Lung microvascular endothelial cell (primary cell): ENCODE results near the gene ARHGAP22. TPM values are rescaled to one million over a fixed set of nuclear protein-coding genes. Genes with fewer than 3 reads are reported as not detected.

Experiments
- DNase-seq, 2 donors: peaks; one replicate each; pipeline versions ENCODE4 v3.0.0 to v3.0.0-alpha.2; 2010; ENCODE audit warnings: low read depth in 2 of 2
- total RNA-seq: library from RNA; depleted of rRNA; stranded (reverse); fragments of >200 nt; gene quantifications from 2 replicates; pipeline ENCODE4 v1.2.1, GENCODE V29; 2014

Gene ARHGAP22
- total RNA-seq, 1 donor from 2014 or later = 1.4 TPM

GRCh38 chr10:48465860-48466521 is 138.9 kb downstream of the ARHGAP22 start:
- DNase-seq = no peak

DNA sequence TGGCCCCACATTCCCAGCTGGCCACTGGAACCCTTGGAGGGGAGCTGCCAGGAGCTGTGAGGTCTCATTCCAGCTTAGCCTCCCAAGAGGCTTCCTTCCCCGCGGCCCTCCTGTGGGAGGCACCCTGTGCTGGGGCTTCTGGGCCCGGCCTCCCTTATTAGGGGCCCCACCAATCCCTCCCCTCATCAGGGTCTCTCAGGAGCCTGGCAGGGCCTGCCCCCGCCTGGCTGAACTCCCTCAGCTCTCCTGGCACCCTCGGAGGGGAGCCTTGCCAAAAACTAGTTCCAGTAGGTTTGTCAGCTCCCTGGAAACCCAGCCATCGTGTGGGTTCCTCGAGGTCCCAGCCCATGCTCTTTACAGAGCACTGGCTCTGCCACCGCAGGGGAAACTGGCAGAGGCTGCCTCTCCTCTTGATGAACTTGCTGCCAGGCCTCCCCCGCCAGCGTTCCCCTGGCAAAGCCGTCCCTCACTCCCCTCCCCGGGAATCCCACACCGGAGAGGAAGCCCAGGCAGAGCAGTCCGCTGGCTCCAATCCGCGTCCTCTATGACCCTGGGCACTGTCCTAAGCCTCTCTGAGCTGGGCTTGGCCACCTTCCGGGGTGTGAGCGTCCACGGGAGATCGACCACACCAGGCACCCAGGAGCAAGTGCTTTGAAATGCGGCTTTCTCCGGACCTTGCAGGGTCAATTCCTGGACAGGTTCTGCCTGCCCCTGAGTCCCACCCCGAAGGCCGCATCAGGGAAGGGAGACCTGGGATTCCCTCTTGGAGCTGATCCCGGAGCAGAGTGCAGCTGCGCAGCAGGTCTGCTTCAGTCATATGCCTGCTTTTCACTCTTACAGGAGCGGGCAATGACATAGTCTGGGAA is 139.8 kb downstream of the ARHGAP22 start:
- peak in 1 of 2 donors; percentile 35 for DNase-seq

- DNase-seq = no peak
These were observed 140.6 kb downstream of the ARHGAP22 start for GRCh38 chr10:48464121-48464870.

DNA sequence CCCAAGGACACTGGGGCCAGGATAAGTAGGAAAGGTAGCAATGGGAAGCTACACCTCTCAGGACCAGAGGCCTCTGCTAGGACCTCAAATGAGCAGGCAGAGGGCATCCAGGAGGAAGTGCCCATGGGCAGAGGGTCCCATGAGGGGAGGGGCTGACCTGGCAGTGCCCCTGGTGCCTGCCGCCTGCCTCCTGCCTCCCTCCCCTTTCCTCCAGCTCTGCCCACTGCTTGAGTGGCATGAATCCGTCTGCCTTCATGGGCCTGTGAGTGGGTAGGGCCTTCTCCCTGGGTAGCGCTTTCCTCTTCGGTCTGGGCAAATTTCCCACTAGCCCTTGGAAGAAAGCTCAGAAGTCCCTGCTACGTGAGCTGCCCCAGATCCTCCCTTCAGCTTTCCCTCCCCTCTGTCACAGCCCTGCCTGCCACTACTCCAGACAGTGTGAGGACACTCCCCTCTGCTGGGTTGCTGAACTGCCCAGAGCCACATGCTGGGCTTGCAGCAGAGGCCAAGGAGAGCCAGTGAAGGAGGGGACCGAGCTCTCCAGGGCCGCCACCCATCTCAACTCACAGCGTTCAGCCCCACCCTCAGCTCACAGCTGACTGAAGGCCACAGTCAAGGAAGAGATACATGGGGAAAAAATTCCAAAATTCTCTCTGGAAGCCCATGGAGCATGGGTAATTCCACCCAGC is 141.4 kb downstream of the ARHGAP22 start:
- DNase-seq = no peak

DNA sequence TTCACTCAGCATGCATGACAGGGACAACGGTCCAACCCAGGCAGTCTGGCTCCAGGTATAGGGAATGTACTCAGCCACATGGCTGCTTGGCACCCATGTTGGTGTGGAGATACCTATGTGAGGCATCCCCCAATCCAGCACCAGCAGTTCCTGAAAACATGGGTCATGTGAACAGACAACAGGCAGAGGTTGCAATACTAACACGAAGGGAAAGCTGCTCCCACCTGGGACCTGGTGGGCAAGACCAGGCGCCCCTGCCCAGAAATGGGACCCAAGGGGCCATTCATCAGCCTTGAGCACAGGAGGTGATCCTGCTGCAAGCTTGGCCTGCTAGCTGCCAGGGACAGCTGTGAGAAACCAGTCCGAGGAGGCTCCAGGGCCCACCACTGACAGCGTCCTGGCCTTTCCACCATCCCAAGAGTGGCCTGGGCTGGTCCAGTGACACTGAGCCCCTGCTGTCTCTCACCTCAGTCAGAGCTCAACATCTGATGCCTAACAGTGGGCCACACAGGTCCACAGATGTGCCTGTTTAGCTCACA is 142.3 kb downstream of the ARHGAP22 start:
- DNase-seq = no peak

GRCh38 chr10:48461623-48462481 is 143.0 kb downstream of the ARHGAP22 start:
- DNase-seq = no peak

DNA sequence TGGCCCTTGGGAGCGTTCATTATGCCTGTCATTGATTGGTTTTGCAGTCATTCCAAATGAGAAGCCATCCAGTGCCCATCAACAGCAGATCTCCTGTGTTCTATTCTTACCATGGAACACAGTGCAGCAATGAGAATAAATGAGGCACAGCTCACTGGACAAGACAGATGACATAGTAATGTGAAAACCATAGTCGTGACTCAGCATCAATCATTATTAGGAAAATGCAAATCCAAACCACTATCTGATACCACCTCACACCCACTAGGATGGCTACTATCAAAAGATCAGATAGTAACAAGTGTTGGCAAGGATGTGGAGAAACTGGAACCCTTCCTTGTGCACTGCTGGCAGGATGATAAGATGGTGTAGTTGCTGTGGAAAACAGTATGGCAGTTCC is 144.7 kb downstream of the ARHGAP22 start:
- DNase-seq = no peak

- DNase-seq = no peak
These were observed 145.4 kb downstream of the ARHGAP22 start for GRCh38 chr10:48459270-48460150.

DNA sequence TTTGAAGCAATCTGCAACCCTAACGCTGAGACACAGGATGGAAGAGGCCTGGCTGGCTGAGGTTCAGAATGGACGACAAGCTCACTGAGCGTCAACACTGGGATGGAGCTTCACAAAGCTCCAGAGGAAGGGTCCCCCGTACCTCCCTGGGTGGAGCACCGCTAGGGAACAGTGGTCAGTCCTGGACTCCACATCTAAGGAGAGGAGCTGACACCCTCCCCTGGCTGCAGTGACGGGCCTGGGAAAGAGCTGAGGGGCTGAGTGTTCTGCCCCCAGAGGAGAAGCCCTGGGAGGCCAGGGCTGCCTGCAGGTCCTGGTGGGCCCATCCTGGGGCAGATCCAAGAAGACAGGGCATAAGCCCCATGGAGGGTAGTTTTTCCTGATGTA is 146.2 kb downstream of the ARHGAP22 start:
- no peak for DNase-seq

GRCh38 chr10:48457949-48458661 is 146.8 kb downstream of the ARHGAP22 start:
- no peak for DNase-seq

- DNase-seq = no peak
These were observed 147.8 kb downstream of the ARHGAP22 start for GRCh38 chr10:48456808-48457761.

- DNase-seq = peak; percentile 57 to 62
These were observed 148.5 kb downstream of the ARHGAP22 start for GRCh38 chr10:48456361-48456804.

DNA sequence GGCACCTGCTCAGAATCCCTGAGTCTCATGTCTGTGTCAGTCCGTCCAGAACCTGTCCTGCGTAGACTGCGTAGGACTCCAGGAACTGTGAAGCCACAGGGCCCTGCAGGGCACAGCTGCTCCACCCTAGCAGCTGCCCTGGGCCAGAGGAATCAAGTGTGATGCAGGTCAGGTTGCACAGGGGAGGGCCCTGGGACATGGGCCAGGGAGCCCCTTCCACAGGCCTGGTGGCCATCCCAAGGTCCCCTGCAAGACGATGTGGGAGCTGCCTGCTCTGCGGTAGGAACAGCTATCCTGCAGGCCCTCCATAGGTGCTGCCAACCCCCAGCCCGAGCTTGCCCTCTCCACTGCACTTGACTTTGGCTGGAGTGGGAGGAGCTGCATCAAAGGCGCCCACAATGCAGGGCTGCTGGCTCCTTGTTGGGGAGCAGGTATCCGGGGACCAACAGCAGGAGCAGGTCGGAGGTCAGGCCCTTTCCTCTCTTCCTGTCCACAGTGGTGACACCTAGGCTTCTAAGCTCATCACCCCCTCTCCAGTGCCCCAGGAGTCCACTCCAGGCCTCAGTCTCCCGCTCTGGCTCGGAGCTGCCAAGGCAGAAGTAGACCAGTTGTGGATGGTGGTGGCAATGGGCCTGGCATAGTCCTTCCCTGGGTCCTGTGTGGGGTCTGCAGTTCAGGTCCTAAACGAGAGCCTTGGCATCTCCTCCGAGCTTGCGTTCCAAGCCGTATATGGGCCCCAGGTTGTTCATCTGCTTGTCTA is 149.3 kb downstream of the ARHGAP22 start:
- DNase-seq = no peak

DNA sequence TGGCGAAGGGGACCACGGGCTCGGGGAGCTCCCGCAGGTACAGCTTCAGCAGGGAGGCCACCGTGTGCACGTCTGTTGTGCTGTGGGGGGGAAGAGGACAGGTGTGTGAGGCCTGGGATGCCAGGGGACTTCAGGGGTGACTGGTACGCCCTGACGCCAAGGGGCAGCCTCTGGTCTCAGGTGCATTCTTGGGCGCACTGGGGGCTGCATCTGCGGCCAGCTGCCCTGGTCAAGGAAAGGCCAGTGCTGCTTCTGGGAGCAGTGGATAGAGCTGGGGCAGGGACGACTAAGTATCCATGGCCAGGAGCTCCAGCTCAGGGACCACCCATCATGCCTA is 149.8 kb downstream of the ARHGAP22 start:
- DNase-seq = no peak

- no peak for DNase-seq
These were observed 150.4 kb downstream of the ARHGAP22 start for GRCh38 chr10:48454302-48455054.
